T follicular helper cell (primary cell): ENCODE results near the gene CCDC188.

Experiments used
- DNase-seq: peaks from one replicate; pipeline ENCODE4 v3.0.0-alpha.2; 2020; ENCODE audit warnings: low read depth

The CCDC188 gene

DNA sequence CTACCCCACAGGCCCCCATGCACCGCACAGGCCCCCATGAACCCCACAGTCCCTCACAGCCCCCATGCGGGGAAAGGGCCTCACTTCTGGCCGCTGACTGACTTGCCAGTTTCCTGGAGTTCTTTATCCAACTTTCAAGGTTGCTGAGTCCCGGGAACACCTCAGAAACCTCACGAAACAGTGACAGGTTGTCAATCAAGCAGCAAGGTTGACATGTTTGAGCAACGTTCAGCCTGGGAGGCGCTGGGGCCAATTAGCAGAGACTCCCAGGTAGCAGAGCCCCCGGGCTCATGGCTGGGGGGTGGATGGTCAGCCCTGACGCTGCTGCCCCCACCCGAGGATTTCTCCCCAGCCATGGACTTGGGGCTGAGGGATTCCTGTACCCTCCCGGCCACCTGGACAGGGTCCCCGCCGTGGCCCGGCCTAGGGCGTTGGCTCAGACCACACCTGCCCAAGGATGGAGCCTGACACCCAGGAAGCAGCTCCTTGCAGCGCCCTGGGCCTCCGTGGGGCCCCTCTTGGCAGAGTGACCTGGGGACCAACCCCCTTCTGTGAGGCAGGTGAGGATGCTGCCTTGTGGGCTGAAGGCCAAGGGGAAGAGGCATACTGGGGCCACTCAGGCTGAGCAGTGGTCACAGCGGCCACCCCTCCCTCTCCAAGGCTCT lies 33.8 kb upstream of the CCDC188 start:
- no peak for DNase-seq

GRCh38 chr22:20183823-20184222 lies 33.0 kb upstream of the CCDC188 start:
- no peak for DNase-seq

GRCh38 chr22:20183101-20183500 lies 32.2 kb upstream of the CCDC188 start:
- DNase-seq: no peak

GRCh38 chr22:20182365-20182764 lies 31.5 kb upstream of the CCDC188 start:
- no peak for DNase-seq

DNA sequence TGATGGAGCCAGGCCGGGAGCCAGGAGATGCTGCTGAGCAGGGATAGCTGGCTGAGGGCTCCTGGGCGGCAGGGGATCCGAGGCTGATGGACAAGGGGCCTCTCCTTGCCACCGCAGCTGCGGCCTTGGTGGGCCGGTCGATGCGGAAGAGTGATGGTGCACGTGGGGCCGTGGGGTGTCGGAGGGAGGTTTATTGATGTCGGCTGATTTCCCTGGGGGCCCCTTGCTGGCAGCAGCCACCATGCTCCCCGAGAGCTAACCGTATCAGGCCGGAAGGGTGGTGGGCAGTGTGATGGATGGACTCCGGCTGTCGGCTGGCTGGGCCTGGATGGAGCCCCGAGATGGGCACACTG lies 31.0 kb upstream of the CCDC188 start:
- no peak for DNase-seq

GRCh38 chr22:20181194-20181883 lies 30.5 kb upstream of the CCDC188 start:
- no peak for DNase-seq

DNA sequence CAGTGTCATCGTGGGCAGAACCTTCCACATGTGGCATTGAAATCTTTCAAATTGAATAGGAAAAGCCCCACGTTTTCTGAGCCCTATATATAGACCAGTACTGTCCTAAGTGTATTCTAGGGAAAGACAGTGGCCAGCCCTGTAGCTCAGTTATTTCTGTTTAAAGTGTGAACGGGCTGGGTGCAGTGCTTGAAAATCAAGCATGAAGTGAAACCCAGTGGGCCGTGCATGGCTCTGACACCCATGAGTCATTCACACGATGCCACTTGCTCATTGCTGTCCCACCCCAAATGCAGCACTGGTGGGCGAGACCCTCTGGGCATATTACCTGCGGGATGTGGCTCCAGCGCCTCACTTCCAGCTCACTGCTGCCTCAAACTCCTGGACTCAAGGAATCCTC lies 29.8 kb upstream of the CCDC188 start:
- DNase-seq: no peak

DNA sequence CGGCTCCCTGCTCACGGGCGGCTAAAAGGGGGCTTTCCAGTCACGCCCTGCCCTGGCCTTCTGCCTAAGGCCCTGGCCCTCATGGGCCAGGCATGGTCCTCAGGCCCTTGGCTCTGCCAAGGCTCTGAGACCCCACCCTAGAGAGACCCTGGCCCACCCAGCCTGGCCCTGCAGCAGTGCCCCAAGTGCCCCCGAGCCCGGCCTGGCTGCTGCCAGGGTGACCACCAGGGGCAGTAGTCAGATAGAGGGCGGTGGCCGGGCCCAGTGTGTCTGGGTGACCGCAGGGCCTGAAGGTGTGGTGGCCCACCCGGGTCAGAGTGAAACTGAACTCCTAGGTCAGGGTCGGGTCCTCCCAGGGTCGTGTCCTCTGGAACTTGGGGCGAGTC lies 29.4 kb upstream of the CCDC188 start:
- no peak for DNase-seq

DNA sequence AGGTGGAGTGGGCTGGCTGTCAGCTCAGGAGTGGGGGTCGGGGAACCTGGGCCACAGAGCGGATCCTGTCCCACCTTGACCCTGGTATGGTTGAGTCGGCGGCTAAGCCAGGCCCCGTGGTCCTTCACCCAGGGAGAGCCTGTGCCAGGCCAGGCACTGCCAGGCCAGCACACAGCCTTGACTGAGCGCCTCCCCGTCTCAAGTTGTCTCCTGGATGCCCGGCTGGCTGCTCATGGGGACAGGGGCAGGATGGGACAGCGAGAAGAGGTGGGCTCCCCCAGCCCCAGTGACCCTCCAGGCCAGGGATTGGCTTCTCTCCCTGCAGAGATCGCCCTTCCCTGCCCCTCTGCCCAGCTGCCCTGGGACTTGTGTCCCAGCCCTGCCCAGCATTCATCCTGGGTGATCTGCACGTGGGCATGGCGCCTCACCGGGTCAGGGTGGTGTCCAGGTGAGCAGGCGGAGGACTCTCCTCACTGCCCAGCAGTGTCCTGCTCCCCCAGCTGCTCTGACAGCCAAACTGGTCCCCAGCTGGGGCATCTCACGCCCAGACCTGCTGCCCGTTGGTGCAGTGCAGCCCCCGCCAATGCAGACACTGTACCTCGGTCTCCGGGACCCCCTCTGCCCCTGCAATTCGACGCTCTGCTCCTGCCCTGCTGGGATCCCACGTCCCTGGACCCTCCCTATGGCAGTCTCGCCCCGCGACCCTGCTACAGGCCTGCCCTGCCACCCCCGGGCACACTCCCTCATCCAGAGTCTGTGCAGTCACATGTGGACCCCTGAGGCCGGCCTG lies 28.8 kb upstream of the CCDC188 start:
- DNase-seq: no peak

- DNase-seq: no peak
These were observed 28.0 kb upstream of the CCDC188 start for GRCh38 chr22:20178915-20179227.

GRCh38 chr22:20178075-20178914 lies 27.4 kb upstream of the CCDC188 start:
- DNase-seq: no peak

DNA sequence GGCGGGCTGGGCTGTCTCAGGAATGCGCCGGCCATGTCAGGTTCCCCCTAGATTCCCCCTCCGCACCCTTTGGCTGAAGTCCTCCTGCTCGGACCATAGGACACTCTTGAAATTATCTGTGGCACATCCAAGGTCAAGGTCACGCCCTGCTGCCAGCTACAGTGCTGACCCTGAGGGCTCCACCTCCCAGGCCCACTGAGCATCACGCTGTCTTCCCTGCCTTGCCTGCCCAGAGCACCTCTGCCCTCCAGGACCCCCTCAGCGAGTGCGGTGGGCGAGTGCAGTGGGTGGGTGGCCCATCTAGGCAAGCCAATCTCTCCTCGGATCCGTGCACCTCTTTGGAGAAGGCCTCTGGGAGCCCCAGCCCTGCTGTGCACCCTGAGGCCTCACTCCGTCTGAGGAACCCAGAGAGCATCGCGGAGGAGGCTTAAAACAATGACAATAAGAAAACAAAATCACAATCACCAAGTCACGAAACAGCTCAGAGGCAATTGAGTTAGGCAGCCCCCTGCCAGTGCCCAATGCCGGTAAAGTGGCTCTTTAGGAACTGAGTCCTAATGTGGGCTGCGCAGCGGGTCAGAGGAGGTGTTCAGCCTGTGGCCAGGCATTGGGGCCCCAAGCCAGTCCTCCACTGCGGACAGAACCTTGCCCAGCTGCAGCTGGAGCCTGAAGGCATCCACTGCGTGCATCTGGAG lies 26.5 kb upstream of the CCDC188 start:
- DNase-seq: no peak

- DNase-seq: no peak
These were observed 25.7 kb upstream of the CCDC188 start for GRCh38 chr22:20176421-20177085.

DNA sequence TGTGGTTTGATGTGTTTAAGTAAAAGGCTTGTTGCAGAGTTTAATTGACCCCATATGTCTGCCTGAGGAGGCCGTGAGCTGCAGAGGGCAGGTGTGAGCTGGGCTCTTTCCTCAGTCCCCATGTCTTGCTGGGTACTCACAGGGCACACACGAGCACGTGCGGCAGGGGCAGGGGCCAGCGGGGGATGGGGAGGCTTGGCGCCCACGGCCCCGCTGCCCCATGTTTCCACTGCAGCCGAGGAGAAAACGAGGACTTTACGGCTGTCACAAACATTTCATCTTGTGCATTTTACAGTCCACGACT lies 24.7 kb upstream of the CCDC188 start:
- DNase-seq: no peak

GRCh38 chr22:20174785-20175596 lies 24.1 kb upstream of the CCDC188 start:
- DNase-seq: no peak

DNA sequence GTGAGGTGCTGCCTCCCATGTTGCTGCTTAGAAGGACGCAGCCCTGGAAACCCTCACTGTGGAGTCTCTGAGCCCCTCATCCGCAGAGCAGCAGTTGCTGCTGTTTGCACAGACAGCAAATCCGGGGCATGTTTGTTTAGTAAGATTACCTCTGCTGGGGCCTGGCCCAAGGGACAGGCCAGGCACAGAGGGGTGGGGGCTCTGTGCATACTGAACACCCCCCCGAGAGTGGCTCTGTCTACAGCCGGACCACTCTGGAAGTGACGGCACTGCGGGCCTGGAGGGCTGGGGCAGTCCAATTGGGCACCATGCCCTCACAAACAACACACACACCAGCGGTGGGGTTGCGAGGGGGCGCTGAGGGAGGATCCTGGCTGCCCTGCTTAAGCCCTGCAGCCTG lies 22.9 kb upstream of the CCDC188 start:
- no peak for DNase-seq

- no peak for DNase-seq
These were observed 22.4 kb upstream of the CCDC188 start for GRCh38 chr22:20173246-20173645.

- DNase-seq: no peak
These were observed 21.3 kb upstream of the CCDC188 start for GRCh38 chr22:20172141-20172613.

DNA sequence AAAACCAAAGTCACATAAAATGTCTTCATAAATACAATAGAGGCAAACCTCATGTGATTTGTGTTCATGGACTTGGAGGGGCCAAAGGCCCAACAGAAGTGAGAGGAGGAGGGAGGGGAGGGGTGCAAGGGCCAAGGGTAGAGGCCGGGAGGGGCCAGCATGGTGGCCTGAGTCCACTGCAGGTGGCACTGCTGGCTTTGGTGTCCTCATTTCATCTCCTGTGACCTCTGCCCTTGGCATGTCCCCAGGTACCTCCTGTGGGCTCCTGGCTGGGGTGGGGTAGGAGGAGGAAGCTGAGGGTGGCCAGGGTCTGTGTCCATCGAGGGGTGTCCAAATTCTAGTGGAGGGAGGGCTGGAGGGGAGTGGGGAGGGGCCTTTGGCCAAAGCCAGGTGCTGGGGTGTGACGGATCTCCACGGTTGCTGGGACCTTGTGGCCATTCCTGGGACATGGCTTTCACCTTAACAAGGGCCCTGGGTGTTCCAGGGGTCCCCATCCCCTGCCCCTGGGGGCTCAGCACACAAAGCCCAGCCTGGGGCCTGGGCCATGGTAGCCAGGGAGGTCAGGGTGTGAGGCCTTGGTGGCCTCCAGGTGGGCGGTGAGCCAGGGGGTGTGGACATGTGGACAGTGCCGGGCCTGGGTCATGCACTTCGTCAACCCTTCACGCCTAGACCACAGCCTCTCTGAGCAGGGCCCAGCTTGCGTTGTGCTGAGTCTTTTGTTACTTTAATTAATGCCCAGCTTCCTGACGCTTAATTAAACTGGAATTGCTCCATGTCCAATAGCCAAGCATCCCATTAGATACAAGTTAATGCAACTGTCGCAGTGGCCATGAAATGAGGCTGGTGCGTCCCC lies 20.7 kb upstream of the CCDC188 start:
- DNase-seq: no peak

- no peak for DNase-seq
These were observed 19.3 kb upstream of the CCDC188 start for GRCh38 chr22:20170170-20170569.
